HG02884 (cell line): ENCODE data around the gene MBOAT2.
"Not testable (repeated sequence)": the region's sequence is repeated elsewhere in the genome, so short reads cannot be mapped to it uniquely, and the experiment has no call there.

Source experiments
- ATAC-seq: cut with Tn5 transposase; IDR thresholded peaks from one replicate; pipeline ENCODE4 v1.9.1; 2021; ENCODE audit warnings: mild to moderate bottlenecking, moderate library complexity; ENCODE audit not compliant: unreplicated experiment

MBOAT2 gene

GRCh38 chr2:9003616-9004337 is at the start of gene MBOAT2:
MBOAT2 (minus strand) TSS chr2:9003684; CDS start chr2:9003614, 70 bp downstream.
- ATAC-seq = peak; percentile 85

- no peak for ATAC-seq
Measured at GRCh38 chr2:9052821-9053533, 49.5 kb upstream of the MBOAT2 start.

- ATAC-seq = not testable (repeated sequence)
Measured at GRCh38 chr2:9051451-9051850, 48.0 kb upstream of the MBOAT2 start.

- ATAC-seq = no peak
Measured at GRCh38 chr2:9050122-9050809, 46.8 kb upstream of the MBOAT2 start.

GRCh38 chr2:9045595-9045994 is 42.1 kb upstream of the MBOAT2 start:
- ATAC-seq = no peak

GRCh38 chr2:9043491-9043890 is 40.0 kb upstream of the MBOAT2 start:
- not testable (repeated sequence) for ATAC-seq

GRCh38 chr2:9037166-9037565 is 33.7 kb upstream of the MBOAT2 start:
- no peak for ATAC-seq

GRCh38 chr2:9033385-9034168 is 30.1 kb upstream of the MBOAT2 start:
- no peak for ATAC-seq

- ATAC-seq = no peak
Measured at GRCh38 chr2:9032536-9033255, 29.2 kb upstream of the MBOAT2 start.

GRCh38 chr2:9032121-9032520 is 28.6 kb upstream of the MBOAT2 start:
- ATAC-seq = no peak

- no peak for ATAC-seq
Measured at GRCh38 chr2:9031246-9031645, 27.8 kb upstream of the MBOAT2 start.

GRCh38 chr2:9030841-9031240 is 27.4 kb upstream of the MBOAT2 start:
- ATAC-seq = no peak

- no peak for ATAC-seq
Measured at GRCh38 chr2:9030190-9030589, 26.7 kb upstream of the MBOAT2 start.

GRCh38 chr2:9029721-9030120 is 26.2 kb upstream of the MBOAT2 start:
- ATAC-seq = no peak

GRCh38 chr2:9027884-9028283 is 24.4 kb upstream of the MBOAT2 start:
- ATAC-seq = no peak

GRCh38 chr2:9025746-9026145 is 22.3 kb upstream of the MBOAT2 start:
- ATAC-seq = no peak

GRCh38 chr2:9024575-9024974 is 21.1 kb upstream of the MBOAT2 start:
- ATAC-seq = no peak

GRCh38 chr2:9021563-9022211 is 18.2 kb upstream of the MBOAT2 start:
- no peak for ATAC-seq

- ATAC-seq = no peak
Measured at GRCh38 chr2:9020267-9020666, 16.8 kb upstream of the MBOAT2 start.

- ATAC-seq = no peak
Measured at GRCh38 chr2:9018534-9018933, 15.1 kb upstream of the MBOAT2 start.
